ENCODE data around the gene PARD3B.

GRCh38 chr2:205175831-205176230 is 630.6 kb downstream of the PARD3B start:
- no peak for TF ChIP-seq GATA2 (IDR thresholded peaks at IDR 0.05; ENCODE audit: low read depth, low read length)
- TF ChIP-seq GATA3 (IDR thresholded peaks at IDR 0.05; ENCODE audit: low read depth, low read length) = no peak

All from SH-SY5Y (cell line).